HG03103 (cell line): Measurements from ENCODE around the gene GNL3.
"Not testable (repeated sequence)": the region's sequence is repeated elsewhere in the genome, so short reads cannot be mapped to it uniquely, and the experiment has no call there.

ENCODE experiments used
- ATAC-seq: cut with Tn5 transposase; IDR thresholded peaks from one replicate; pipeline ENCODE4 v1.9.1; 2021; ENCODE audit warnings: low read depth; ENCODE audit not compliant: unreplicated experiment

GNL3 gene

DNA sequence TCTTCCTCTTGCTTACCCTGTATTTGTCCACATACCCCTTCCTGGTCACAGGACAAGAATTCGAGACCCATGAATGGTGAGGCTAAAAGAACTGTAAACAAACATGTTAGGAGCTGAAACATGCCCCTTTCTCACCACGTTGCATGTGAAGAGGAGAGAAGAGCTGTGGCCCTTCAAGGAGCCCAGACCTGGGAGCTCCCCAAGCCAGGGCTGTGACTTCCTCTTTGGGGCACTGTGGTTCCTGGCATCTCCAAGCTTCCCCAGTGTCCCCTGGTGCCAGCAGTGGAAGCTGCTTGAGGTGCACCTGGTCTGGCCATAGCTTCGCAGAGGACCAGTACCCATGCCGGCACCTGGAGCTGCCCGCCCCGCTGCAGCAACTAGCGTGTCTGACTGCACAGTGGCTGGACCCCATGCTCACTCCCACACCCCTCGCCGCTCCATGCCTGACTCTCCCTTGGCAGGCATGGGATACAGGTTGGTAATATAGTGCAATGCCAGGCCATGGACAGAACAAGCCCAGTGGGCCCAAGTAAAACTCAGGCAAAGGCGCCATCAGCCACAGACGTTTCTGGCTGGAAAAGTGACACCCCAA lies 30.0 kb downstream of the GNL3 start:
- ATAC-seq, result no peak

- no peak for ATAC-seq
Measured at GRCh38 chr3:52719618-52720017, 33.8 kb downstream of the GNL3 start.

DNA sequence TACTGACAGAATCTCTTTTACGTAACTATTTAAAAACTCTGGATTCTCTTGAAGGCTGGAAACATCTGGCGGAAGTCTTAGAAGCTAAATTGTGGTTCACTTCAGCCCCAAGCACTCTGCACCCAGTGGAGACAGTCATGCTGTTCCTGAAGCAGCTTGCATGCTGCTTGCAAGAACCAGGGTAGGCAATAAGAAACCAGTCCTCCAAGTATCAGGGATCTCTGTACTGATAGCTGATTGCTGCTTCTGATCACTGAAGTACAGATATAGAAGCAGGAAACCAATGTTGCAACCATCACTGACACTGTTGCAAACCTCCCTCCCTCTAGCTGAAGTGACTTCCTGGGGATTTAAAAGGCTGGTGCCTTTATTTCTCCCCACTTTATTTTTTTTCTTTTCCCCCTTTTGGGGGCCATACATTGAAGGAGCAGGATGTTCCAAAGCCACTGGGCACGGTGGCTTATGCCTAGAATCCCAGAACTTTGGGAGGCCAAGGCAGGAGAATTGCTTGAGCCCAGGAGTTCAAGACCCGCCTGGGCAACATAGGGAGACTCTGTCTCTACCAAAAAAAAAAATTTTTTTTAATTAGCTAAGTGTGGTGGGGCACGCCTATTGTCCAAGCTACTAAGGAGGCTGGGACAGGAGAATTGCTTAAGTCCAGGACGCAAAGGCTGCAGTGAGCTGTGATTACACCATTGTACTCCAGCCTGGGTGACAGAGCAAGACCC lies 35.3 kb downstream of the GNL3 start:
- ATAC-seq, result peak; percentile 79

DNA sequence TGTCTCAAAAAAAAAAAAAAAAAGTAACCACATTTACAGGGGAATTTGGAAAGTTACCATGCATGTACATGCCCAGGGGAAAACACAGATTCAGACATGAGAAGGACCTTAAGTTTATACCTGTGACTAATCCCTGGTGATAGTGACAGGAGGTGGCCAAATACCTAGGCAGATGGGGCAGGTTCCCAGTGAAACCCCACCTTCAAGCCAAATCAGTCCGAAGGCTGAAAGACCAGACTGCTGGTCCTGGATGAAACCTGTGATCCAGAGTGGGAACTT lies 35.8 kb downstream of the GNL3 start:
- ATAC-seq, result no peak

DNA sequence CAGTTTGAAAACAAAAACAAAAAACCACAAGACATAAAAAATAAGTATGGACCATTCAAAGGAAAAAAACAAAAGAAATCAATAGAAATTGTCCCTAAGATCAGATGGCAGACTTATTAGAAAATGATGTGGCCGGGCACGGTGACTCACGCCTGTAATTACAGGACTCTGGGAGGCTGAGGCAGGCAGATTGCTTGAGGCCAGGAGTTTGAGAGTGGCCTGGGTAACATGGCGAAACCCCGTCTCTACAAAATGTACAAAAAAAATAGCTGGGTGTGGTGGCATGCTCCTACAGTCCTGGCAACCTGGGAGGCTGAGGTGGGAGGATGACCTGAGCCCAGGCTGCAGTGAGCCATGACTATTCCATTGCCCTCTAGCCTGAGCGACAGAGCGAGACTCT lies 36.7 kb downstream of the GNL3 start:
- no peak for ATAC-seq

DNA sequence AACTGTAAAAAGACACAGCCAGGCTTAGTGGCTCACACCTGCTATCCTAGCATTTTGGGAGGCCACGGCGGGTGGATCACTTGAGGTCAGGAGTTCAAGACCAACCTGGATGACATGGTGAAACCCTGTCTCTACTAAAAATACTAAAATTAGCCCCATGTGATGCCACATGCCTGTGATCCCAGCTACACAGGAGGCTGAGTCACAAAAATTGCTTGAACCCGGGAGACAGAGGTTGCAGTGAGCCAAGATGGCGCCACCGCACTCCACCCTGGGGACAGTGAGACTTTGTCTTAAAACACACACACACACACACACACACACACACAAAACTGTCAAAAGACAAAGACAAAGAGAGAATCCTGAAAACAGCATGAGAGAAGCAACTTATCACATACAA lies 38.1 kb downstream of the GNL3 start:
- no peak for ATAC-seq

DNA sequence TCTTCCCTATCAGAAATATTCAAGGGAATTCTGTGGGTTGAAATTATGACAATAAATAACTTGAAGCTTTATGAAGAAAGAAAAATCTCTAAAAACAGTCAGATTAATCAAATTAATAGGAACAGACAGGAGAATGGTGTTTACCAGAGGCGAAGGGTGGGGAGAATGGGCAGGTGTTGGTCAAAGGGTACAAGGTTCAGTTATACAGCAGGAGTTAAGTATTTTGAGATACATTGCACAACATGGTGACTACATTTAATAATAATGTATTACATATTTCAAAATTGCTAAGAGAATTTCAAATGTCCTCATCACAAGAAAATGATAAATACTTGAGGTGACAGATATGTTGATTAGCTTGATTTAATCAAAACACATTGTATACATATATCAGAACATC lies 38.7 kb downstream of the GNL3 start:
- ATAC-seq, result no peak

DNA sequence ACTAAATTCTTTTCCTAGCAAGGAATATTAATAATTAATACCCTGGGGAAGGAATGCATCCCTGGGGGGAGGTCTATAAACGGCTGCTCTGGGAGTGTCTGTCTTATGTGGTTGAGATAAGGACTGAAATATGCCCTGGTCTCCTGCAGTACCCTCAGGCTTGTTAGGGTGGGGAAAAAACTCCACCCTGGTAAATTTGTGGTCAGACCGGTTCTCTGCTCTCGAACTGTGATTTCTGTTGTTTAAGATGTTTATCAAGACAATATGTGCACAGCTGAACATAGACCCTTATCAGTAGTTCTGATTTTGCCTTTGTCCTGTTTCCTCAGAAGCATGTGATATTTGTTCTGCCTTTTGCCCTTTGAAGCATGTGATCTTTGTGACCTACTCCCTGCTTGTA lies 42.9 kb downstream of the GNL3 start:
- ATAC-seq, result not testable (repeated sequence)

- no peak for ATAC-seq
Measured at GRCh38 chr3:52730681-52731080, 44.8 kb downstream of the GNL3 start.

GRCh38 chr3:52731590-52731989 lies 45.8 kb downstream of the GNL3 start:
- no peak for ATAC-seq

- no peak for ATAC-seq
Measured at GRCh38 chr3:52733256-52733891, 47.5 kb downstream of the GNL3 start.

DNA sequence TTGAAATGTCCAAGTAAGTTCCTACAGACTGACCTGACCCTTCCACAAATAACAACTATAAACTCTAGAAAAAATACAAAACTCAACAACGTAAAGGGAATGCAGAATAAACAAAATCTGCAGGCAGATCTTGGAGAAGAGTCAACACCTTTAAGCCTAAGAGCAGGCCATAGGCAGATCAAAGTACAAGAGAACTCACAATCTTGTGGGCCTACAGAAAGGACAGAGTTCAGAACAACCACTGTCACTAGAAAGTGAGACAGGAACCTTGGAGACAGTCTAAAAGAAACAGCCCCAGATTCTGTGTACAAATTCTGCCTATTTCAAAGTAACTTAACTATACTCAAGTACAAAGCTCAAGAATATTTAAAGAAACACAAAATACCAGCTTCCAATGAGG lies 53.9 kb downstream of the GNL3 start:
- no peak for ATAC-seq

DNA sequence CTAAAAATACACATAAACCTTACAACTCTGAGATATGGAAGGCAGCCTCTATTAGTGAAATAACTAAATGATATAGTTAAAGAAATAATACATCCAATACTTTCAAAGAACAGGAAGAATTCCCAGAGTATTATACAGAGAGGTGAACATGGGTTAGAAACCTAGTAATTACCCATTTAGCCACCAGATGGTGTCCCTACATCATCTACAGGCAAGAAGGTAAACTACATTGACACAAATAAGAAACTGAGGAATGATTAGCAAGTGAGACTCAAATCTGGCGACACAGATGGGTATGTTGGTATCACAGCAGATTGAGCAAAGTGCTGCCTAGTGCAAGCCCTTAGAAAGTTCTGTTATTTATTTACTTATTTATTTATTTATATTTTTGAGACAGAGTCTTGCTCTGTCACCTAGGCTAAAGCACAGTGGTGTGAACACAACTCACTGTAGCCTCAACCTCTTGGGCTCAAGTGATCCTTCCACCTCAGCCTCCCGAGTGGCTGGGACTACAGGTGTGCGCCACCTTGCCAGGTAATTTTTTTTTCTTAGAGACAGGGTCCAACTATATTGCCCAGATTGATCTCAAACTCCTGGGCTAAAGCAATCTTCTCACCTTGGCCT lies 56.7 kb downstream of the GNL3 start:
- no peak for ATAC-seq

- no peak for ATAC-seq
Measured at GRCh38 chr3:52743152-52743551, 57.3 kb downstream of the GNL3 start.

- ATAC-seq, result no peak
Measured at GRCh38 chr3:52743721-52744120, 57.9 kb downstream of the GNL3 start.
